Cardiac muscle cell (in vitro differentiated cells and primary cell): ENCODE data around the gene MAP3K5. TPM values are rescaled to one million over a fixed set of nuclear protein-coding genes. Genes with fewer than 3 reads are reported as not detected.

Source experiments
- DNase-seq, 2 donors: peaks; one replicate each; pipeline versions ENCODE4 v3.0.0 to v3.0.0-alpha.2; 2010 to 2017; ENCODE audit warnings: low read depth in 1 of 2, low spot score in 1 of 2
- H3K27ac ChIP-seq: fragments of 200-600 bp; sonication (generic); 2 replicates; pipeline ENCODE4 v1.5.1; 2016
- H3K27me3 ChIP-seq: fragments of 200-600 bp; sonication (generic); 2 replicates; pipeline ENCODE4 v1.6.0; 2016; ENCODE audit warnings: control low read depth
- H3K36me3 ChIP-seq: fragments of 200-600 bp; sonication (generic); 2 replicates; pipeline ENCODE4 v1.5.1; 2016; ENCODE audit warnings: control low read depth
- H3K4me1 ChIP-seq: fragments of 200-600 bp; sonication (generic); 2 replicates; pipeline ENCODE4 v1.8.1; 2017; ENCODE audit warnings: low read depth, mild to moderate bottlenecking, mixed run types
- H3K4me3 ChIP-seq: fragments of 200-600 bp; sonication (generic); 2 replicates; pipeline ENCODE4 v1.5.1; 2016; ENCODE audit warnings: mild to moderate bottlenecking
- H3K9me3 ChIP-seq: fragments of 200-600 bp; sonication (generic); 2 replicates; pipeline ENCODE4 v1.5.1; 2017; ENCODE audit warnings: low read depth, mild to moderate bottlenecking, control low read depth
- CTCF ChIP-seq: IDR thresholded peaks from 2 replicates; pipeline ENCODE4 v1.5.1; 2012; ENCODE audit warnings: low read depth, mild to moderate bottlenecking, low read length
- polyA plus RNA-seq: library from polyadenylated mRNA; unstranded; fragments of >200 nt; fragmentation: Nextera tagmentation; extraction: Ambion mirVana; gene quantifications from 2 replicates; pipeline ENCODE4 v1.2.1, GENCODE V29; 2016
- total RNA-seq: library from RNA; depleted of rRNA; stranded (reverse); fragments of >200 nt; gene quantifications from 2 replicates; pipeline ENCODE4 v1.2.3, GENCODE V29; 2016

MAP3K5 gene
- total and polyA plus RNA-seq, 2 experiments from 2014 or later: 2.8 to 3.0 TPM

DNA sequence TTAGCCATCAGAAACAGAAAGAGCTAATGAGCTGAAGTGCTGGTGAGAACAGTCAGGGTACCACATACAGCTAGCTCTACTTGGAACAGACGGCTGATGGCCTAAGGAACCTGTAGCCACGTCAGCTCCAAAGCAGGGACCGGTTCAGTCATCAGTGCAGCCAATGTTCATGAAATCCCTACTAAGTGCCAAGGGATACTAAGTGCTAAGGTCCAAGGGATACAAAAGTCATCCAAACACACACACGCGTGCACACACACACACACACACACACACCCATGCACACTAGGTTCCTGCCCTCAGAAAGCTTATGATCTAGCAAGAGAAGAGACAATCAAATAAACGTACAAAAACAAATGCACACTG lies 53.6 kb downstream of the MAP3K5 start:
- no peak for DNase-seq
- no peak for TF ChIP-seq CTCF
- H3K27ac ChIP-seq: no peak overlapping the region
- H3K9me3 ChIP-seq: no peaks in the 10 kb centered on the region
- no peak overlapping the region for H3K4me3 ChIP-seq
- H3K4me1 ChIP-seq: peaks cover 14% of the 10 kb centered on the region
- H3K36me3 ChIP-seq: no peaks in the 10 kb centered on the region
- no peaks in the 10 kb centered on the region for H3K27me3 ChIP-seq

DNA sequence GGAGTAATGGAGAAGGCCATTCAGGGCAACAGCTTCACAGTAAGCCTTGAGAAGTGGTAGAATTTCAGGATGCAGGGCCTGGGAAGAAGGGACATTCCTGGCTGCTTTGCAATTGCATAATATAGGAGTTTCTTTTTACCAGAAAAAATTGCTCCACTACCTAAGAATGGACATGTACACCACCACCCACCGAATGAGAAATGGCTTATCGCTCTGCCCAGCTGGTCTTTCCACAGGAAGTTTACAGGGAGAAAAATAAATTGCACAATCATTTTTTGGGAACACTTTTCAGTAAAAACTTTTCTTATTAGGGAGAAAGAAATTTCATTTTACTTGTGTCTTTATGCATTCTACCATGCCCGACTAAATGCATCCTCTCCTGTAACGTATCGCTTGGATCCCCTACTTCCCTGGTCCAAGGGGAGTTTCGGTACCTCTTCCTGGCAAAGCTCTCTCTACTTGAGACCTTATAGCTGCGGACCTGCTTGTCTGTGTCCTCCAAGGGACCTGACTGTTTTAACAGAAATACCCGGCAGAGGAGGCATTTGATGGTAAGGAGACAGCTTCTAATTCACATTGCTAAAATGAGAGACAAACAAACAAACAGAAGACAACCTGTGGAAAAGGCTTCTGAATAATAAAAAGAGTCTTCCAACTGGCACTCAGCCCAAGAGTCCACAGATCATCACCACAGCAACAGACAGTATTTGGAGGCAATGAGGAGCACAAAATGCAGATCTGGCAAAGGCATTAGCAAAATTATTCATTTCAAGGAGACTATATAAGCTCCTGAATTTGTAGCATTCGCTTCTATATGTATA lies 54.2 kb downstream of the MAP3K5 start:
- no peaks in the 10 kb centered on the region for H3K27me3 ChIP-seq
- no peaks in the 10 kb centered on the region for H3K9me3 ChIP-seq
- DNase-seq: peak in 1 of 2 donors; percentile 93
- H3K4me1 ChIP-seq: peaks cover 14% of the 10 kb centered on the region
- TF ChIP-seq CTCF: no peak
- no peaks in the 10 kb centered on the region for H3K36me3 ChIP-seq
- H3K27ac ChIP-seq: no peak overlapping the region
- no peak overlapping the region for H3K4me3 ChIP-seq

- peaks cover 13% of the 10 kb centered on the region for H3K4me1 ChIP-seq
- peak in 1 of 2 donors; percentile 9 for DNase-seq
- no peaks in the 10 kb centered on the region for H3K36me3 ChIP-seq
- no peaks in the 10 kb centered on the region for H3K27me3 ChIP-seq
- H3K9me3 ChIP-seq: no peaks in the 10 kb centered on the region
- TF ChIP-seq CTCF: no peak
- no peak overlapping the region for H3K27ac ChIP-seq
- no peak overlapping the region for H3K4me3 ChIP-seq
Observed at GRCh38 chr6:136737374-136737844, 54.9 kb downstream of the MAP3K5 start.

- H3K4me3 ChIP-seq: no peak overlapping the region
- no peak for TF ChIP-seq CTCF
- H3K27ac ChIP-seq: no peak overlapping the region
- H3K9me3 ChIP-seq: no peaks in the 10 kb centered on the region
- H3K4me1 ChIP-seq: peaks cover 7% of the 10 kb centered on the region
- no peak for DNase-seq
- H3K36me3 ChIP-seq: no peaks in the 10 kb centered on the region
- no peaks in the 10 kb centered on the region for H3K27me3 ChIP-seq
Observed at GRCh38 chr6:136736281-136736960, 55.9 kb downstream of the MAP3K5 start.

DNA sequence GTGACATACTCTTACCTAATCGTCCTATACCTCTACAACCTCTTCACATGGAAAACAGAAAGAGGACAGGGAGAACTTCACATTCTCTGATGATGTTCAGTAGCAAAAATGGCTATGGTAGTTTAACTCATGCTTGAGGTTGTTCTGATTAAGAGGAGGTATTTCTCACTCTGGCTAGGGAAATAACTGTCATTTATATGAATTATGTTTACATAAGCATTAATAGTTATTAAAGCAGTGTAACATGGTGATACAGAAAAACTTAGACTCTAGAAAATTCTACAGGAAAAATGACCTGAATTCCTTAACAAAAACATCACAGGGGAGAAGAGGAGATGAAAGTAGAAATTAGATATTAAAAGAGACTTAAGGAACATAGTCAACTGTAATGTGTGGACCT lies 57.3 kb downstream of the MAP3K5 start:
- H3K27ac ChIP-seq: no peak overlapping the region
- TF ChIP-seq CTCF: no peak
- no peaks in the 10 kb centered on the region for H3K9me3 ChIP-seq
- H3K4me3 ChIP-seq: no peak overlapping the region
- DNase-seq: no peak
- no peaks in the 10 kb centered on the region for H3K36me3 ChIP-seq
- H3K4me1 ChIP-seq: peaks cover 7% of the 10 kb centered on the region
- no peaks in the 10 kb centered on the region for H3K27me3 ChIP-seq
